H1 (cell line): ENCODE data around the gene NT5DC3. TPM values are rescaled to one million over a fixed set of nuclear protein-coding genes. Genes with fewer than 3 reads are reported as not detected.

Experiments used
- CTCF ChIA-PET: fragments of 300-600 bp; sonication (Branson Sonifier 250); formaldehyde crosslinking; loops from one replicate; lab custom pipeline; 2021; ENCODE audit not compliant: partially characterized antibody; lab: Charles Lee
- POLR2A ChIA-PET: fragments of 300-600 bp; sonication (Branson Sonifier 250); formaldehyde crosslinking; loops from one replicate; lab custom pipeline; 2021; ENCODE audit warnings: inconsistent platforms; ENCODE audit not compliant: partially characterized antibody; lab: Charles Lee
- DNase-seq, 2 experiments: peaks; one replicate each; pipeline versions ENCODE4 v3.0.0 to v3.0.0-alpha.2; 2010 to 2022; ENCODE audit warnings: low spot score in 2 of 2, low read depth in 1 of 2, mixed read lengths in 1 of 2
- FAIRE-seq: peaks from 2 replicates; lab custom pipeline; 2011; peaks lifted over from hg19 to GRCh38; lab: Jason Lieb, UNC
- H2AFZ ChIP-seq: 2 replicates; pipeline ENCODE4 v1.8.1; 2012; ENCODE audit warnings: low read length, inconsistent platforms
- H2AK5ac ChIP-seq: 2 replicates; pipeline ENCODE4 v1.6.1; 2013; ENCODE audit warnings: low read depth, low read length
- H2BK120ac ChIP-seq: replicated peaks from 2 replicates; pipeline ENCODE3; 2013; ENCODE audit warnings: low read depth, low read length, inconsistent platforms
- H2BK12ac ChIP-seq: 2 replicates; pipeline ENCODE4 v1.6.1; 2013; ENCODE audit warnings: low read depth, low read length
- H2BK15ac ChIP-seq: 2 replicates; pipeline ENCODE4 v1.6.1; 2013; ENCODE audit warnings: low read length
- H2BK20ac ChIP-seq: 2 replicates; pipeline ENCODE4 v1.6.1; 2013; ENCODE audit warnings: low read length
- H2BK5ac ChIP-seq: 2 replicates; pipeline ENCODE4 v1.6.1; 2013; ENCODE audit warnings: low read depth, low read length
- H3K14ac ChIP-seq: 2 replicates; pipeline ENCODE4 v1.6.1; 2013; ENCODE audit warnings: inconsistent platforms; ENCODE audit not compliant: insufficient read length
- H3K18ac ChIP-seq: 2 replicates; pipeline ENCODE4 v1.6.1; 2013; ENCODE audit warnings: low read length; ENCODE audit errors: extremely low read depth
- H3K23ac ChIP-seq: 2 replicates; pipeline ENCODE4 v1.6.1; 2013; ENCODE audit warnings: inconsistent platforms; ENCODE audit not compliant: insufficient read length
- H3K23me2 ChIP-seq: 2 replicates; pipeline ENCODE4 v1.6.1; 2013; ENCODE audit warnings: low read depth, low read length
- H3K27ac ChIP-seq: 2 replicates; pipeline ENCODE4 v1.6.1; 2011; ENCODE audit warnings: low read depth, low read length, inconsistent platforms
- H3K27me3 ChIP-seq, 4 experiments: replicated peaks in 1 of 4; 1 replicate in 1 of 4; 2 replicates in 3 of 4; pipeline versions ENCODE4 v1.6.1 to v1.8.1; 2011 to 2013; ENCODE audit warnings: low read length in 3 of 4, mild to moderate bottlenecking in 3 of 4, inconsistent platforms in 2 of 4, mixed read lengths in 2 of 4, moderate library complexity in 1 of 4; ENCODE audit not compliant: control insufficient read depth in 3 of 4, insufficient read depth in 3 of 4; ENCODE audit errors: extremely low read depth in 1 of 4
- H3K36me3 ChIP-seq, 4 experiments: 2 replicates each; pipeline versions ENCODE4 v1.6.1 to v1.8.1; 2011 to 2013; ENCODE audit warnings: mild to moderate bottlenecking in 4 of 4, low read length in 3 of 4, moderate library complexity in 2 of 4, control low read depth in 1 of 4, inconsistent platforms in 1 of 4; ENCODE audit not compliant: insufficient read depth in 4 of 4, control insufficient read depth in 2 of 4
- H3K4ac ChIP-seq: replicated peaks from 2 replicates; pipeline ENCODE3; 2013; ENCODE audit warnings: low read length, low read depth, mixed read lengths, inconsistent platforms; ENCODE audit not compliant: insufficient read length
- H3K4me1 ChIP-seq, 4 experiments: replicated peaks in 1 of 4; 1 replicate in 1 of 4; 2 replicates in 3 of 4; pipeline versions ENCODE4 v1.6.1 to v1.8.1; 2011 to 2013; ENCODE audit warnings: low read length in 3 of 4, inconsistent platforms in 2 of 4, mixed read lengths in 1 of 4; ENCODE audit not compliant: insufficient read depth in 4 of 4, control insufficient read depth in 3 of 4
- H3K4me2 ChIP-seq, 2 experiments: 2 replicates each; pipeline versions ENCODE4 v1.6.1 to v1.8.1; 2011 to 2013; ENCODE audit warnings: low read depth in 2 of 2, low read length in 2 of 2, control low read depth in 1 of 2, inconsistent platforms in 1 of 2, mild to moderate bottlenecking in 1 of 2; ENCODE audit not compliant: insufficient read depth in 1 of 2
- H3K4me3 ChIP-seq, 4 experiments: fragments of 200-600, 300-600 bp in 1 of 4; sonication (generic), shearing (Covaris generic), sonication (Bioruptor Twin) in 1 of 4; 2 replicates each; pipeline versions ENCODE4 v1.5.1 to v1.8.1; 2011 to 2016; ENCODE audit warnings: low read length in 4 of 4, low read depth in 3 of 4, control low read depth in 2 of 4, inconsistent platforms in 2 of 4, mild to moderate bottlenecking in 2 of 4, mixed read lengths in 1 of 4, moderate library complexity in 1 of 4; ENCODE audit not compliant: insufficient read depth in 2 of 4; ENCODE audit errors: extremely low read depth in 1 of 4
- H3K56ac ChIP-seq: replicated peaks from 2 replicates; pipeline ENCODE3; 2013; ENCODE audit warnings: low read depth, mild to moderate bottlenecking, mixed read lengths, low read length, inconsistent platforms; ENCODE audit not compliant: insufficient read length
- H3K79me1 ChIP-seq: 2 replicates; pipeline ENCODE4 v1.6.1; 2013; ENCODE audit warnings: low read depth, low read length, control low read depth
- H3K79me2 ChIP-seq, 2 experiments: 2 replicates each; pipeline versions ENCODE4 v1.6.1 to v1.8.1; 2012 to 2013; ENCODE audit warnings: low read length in 2 of 2, mild to moderate bottlenecking in 2 of 2, inconsistent platforms in 1 of 2; ENCODE audit not compliant: insufficient read depth in 2 of 2, control insufficient read depth in 1 of 2
- H3K9ac ChIP-seq, 4 experiments: replicated peaks in 1 of 4; 1 replicate in 1 of 4; 2 replicates in 3 of 4; pipeline versions ENCODE4 v1.6.1 to v1.8.1; 2011 to 2013; ENCODE audit warnings: low read depth in 3 of 4, low read length in 3 of 4, control low read depth in 2 of 4, mild to moderate bottlenecking in 2 of 4, moderate library complexity in 2 of 4, inconsistent platforms in 1 of 4; ENCODE audit errors: extremely low read depth in 1 of 4
- H3K9me3 ChIP-seq, 2 experiments: 2 replicates each; pipeline versions ENCODE4 v1.6.1 to v1.8.1; 2012 to 2013; ENCODE audit warnings: mild to moderate bottlenecking in 2 of 2, moderate library complexity in 2 of 2, control low read depth in 1 of 2, inconsistent platforms in 1 of 2, low read depth in 1 of 2, low read length in 1 of 2, mixed read lengths in 1 of 2; ENCODE audit not compliant: insufficient read depth in 2 of 2
- H4K20me1 ChIP-seq, 2 experiments: replicated peaks in 1 of 2; 2 replicates each; pipeline versions ENCODE3 to v1.8.1; 2011 to 2013; ENCODE audit warnings: inconsistent platforms in 2 of 2, low read length in 2 of 2, mild to moderate bottlenecking in 1 of 2; ENCODE audit not compliant: insufficient read depth in 2 of 2, control insufficient read depth in 1 of 2
- H4K5ac ChIP-seq: 2 replicates; pipeline ENCODE4 v1.6.1; 2013; ENCODE audit warnings: low read length, low read depth, mixed read lengths, inconsistent platforms; ENCODE audit not compliant: insufficient read length
- H4K8ac ChIP-seq: 2 replicates; pipeline ENCODE4 v1.8.0; 2013; ENCODE audit warnings: mild to moderate bottlenecking, moderate library complexity, low read length, inconsistent platforms; ENCODE audit not compliant: insufficient read depth; ENCODE audit errors: extremely low read depth
- H4K91ac ChIP-seq: replicated peaks from 2 replicates; pipeline ENCODE3; 2013; ENCODE audit warnings: low read length, mixed read lengths, inconsistent platforms; ENCODE audit not compliant: insufficient read length
- BACH1 ChIP-seq: IDR thresholded peaks from 2 replicates; pipeline ENCODE4 v1.6.1; 2012; ENCODE audit warnings: low read length, improper control_type of control experiment
- BCL11A ChIP-seq, 2 experiments: IDR thresholded peaks; one replicate each; pipeline ENCODE4 v1.6.1; 2011; ENCODE audit warnings: low read depth in 2 of 2, low read length in 2 of 2, mild to moderate bottlenecking in 2 of 2
- CBX8 ChIP-seq: fragments of 300-800, 300-1000 bp; sonication (generic); IDR thresholded peaks from 2 replicates; pipeline ENCODE4 v1.7.1; 2016; ENCODE audit warnings: low read depth, low read length, borderline replicate concordance
- CTBP2 ChIP-seq: IDR thresholded peaks from 2 replicates; pipeline ENCODE4 v1.7.0; 2011; ENCODE audit warnings: borderline replicate concordance, mild to moderate bottlenecking, moderate library complexity, mixed read lengths, low read length; ENCODE audit not compliant: insufficient read depth, insufficient read length
- E2F6 ChIP-seq: IDR thresholded peaks from 2 replicates; pipeline ENCODE4 v1.6.1; 2012; ENCODE audit warnings: inconsistent platforms
- GABPA ChIP-seq: IDR thresholded peaks from 2 replicates; pipeline ENCODE4 v1.6.1; 2011; ENCODE audit warnings: mild to moderate bottlenecking, low read length, moderate library complexity, borderline replicate concordance; ENCODE audit not compliant: insufficient read depth
- HDAC2 ChIP-seq, 2 experiments: fragments of 300-600 bp in 1 of 2; sonication (generic) in 1 of 2; IDR thresholded peaks; 2 replicates each; pipeline ENCODE4 v1.6.1; 2011 to 2012; ENCODE audit warnings: low read depth in 2 of 2, low read length in 2 of 2, mild to moderate bottlenecking in 2 of 2, moderate library complexity in 2 of 2, borderline replicate concordance in 1 of 2, inconsistent platforms in 1 of 2
- SAP30 ChIP-seq: fragments of 300-600 bp; sonication (generic); IDR thresholded peaks from 2 replicates; pipeline ENCODE4 v1.7.1; 2012; ENCODE audit warnings: low read length, moderate library complexity, mild to moderate bottlenecking, inconsistent platforms; ENCODE audit not compliant: insufficient read depth, insufficient replicate concordance
- SUZ12 ChIP-seq: fragments of 200-600 bp; sonication (generic); IDR thresholded peaks from 2 replicates; pipeline ENCODE4 v1.6.1; 2012; ENCODE audit warnings: mild to moderate bottlenecking, inconsistent platforms, low read length, moderate library complexity, mixed read lengths
- TAF1 ChIP-seq: IDR thresholded peaks from 2 replicates; pipeline ENCODE4 v1.6.1; 2011; ENCODE audit warnings: mild to moderate bottlenecking, low read depth, low read length
- TCF12 ChIP-seq: IDR thresholded peaks from 2 replicates; pipeline ENCODE4 v1.6.1; 2011; ENCODE audit warnings: low read depth, mild to moderate bottlenecking, low read length
- WGBS, 2 experiments: shearing (Covaris generic) in 1 of 2; methylation state at CpG; one replicate each; pipeline versions ENCODE4 v1.1.6 to v1.1.7; 2013 to 2015; ENCODE audit warnings: low lambda C conversion rate in 2 of 2, mixed read lengths in 2 of 2, inconsistent platforms in 1 of 2, low coverage in 1 of 2, missing lambda C conversion rate in 1 of 2; ENCODE audit not compliant: insufficient replicate concordance in 2 of 2, insufficient coverage in 1 of 2, insufficient read length in 1 of 2; ENCODE audit errors: extremely low coverage in 1 of 2, missing lambda C conversion rate in 1 of 2; 5-methylcytosine and 5-hydroxymethylcytosine counted together
- polyA plus RNA-seq, 7 experiments: library from polyadenylated mRNA; depleted of rRNA in 3 of 7; stranded (reverse) in 5 of 7; unstranded in 2 of 7; fragments of >200 nt in 5 of 7; fragments of 200-250 nt in 2 of 7; gene quantifications; 1 replicate in 5 of 7; 2 replicates in 1 of 7; 4 replicates in 1 of 7; pipeline versions ENCODE4 v1.2.1 to v1.2.3, GENCODE V29; 2011 to 2013; ENCODE audit warnings: missing spikeins in 2 of 7, mixed read lengths in 2 of 7
- total RNA-seq: library from RNA; stranded (reverse); fragmentation: NEBNext Ultra II Directional; extraction: Animal tissue kit (Norgen Biotek cat#: 25700); gene quantifications from 2 replicates; pipeline ENCODE4 v1.2.1, GENCODE V29; 2021

NT5DC3 gene
- total and polyA plus RNA-seq, 2 of the 8 experiments (the other 6 are each of a cell fraction or from before 2014, with no cell fraction given) = 5.4 to 14.8 TPM

GRCh38 chr12:103805655-103806360 is 35.2 kb downstream of the NT5DC3 start:
- no peak overlapping the region for H3K56ac ChIP-seq
- no peak overlapping the region for H3K14ac ChIP-seq
- H3K79me1 ChIP-seq = no peaks in the 10 kb centered on the region
- no peak for DNase-seq
- FAIRE-seq = no peak
- no peak overlapping the region for H4K8ac ChIP-seq
- H2BK12ac ChIP-seq = no peak overlapping the region
- no peak overlapping the region for H3K4me2 ChIP-seq
- no peak overlapping the region for H2AFZ ChIP-seq
- no peak overlapping the region for H2BK5ac ChIP-seq
- no peak overlapping the region for H2BK20ac ChIP-seq
- no peak overlapping the region for H3K18ac ChIP-seq
- H2BK120ac ChIP-seq = no peak overlapping the region
- H3K23me2 ChIP-seq = no peaks in the 10 kb centered on the region
- H3K79me2 ChIP-seq = no peaks in the 10 kb centered on the region
- no peaks in the 10 kb centered on the region for H3K27me3 ChIP-seq
- no peak overlapping the region for H3K4me3 ChIP-seq
- CTCF ChIA-PET = interaction anchor here (0.5 kb wide), 1 partner anchor 82 kb away, joined by 5 read pairs; no protein-coding TSS in a partner anchor
- H3K4ac ChIP-seq = no peak overlapping the region
- peaks cover 0 to 3% of the 10 kb centered on the region in 2 experiments for H4K20me1 ChIP-seq
- no peak overlapping the region for H4K91ac ChIP-seq
- H4K5ac ChIP-seq = no peak overlapping the region
- POLR2A ChIA-PET = no interaction called here
- H2AK5ac ChIP-seq = no peak overlapping the region
- no peak overlapping the region for H3K27ac ChIP-seq
- H3K4me1 ChIP-seq = no peaks in the 10 kb centered on the region
- H3K9me3 ChIP-seq = no peaks in the 10 kb centered on the region
- H3K23ac ChIP-seq = no peak overlapping the region
- H3K9ac ChIP-seq = no peak overlapping the region
- peaks cover 0 to 3% (median 1%) of the 10 kb centered on the region in 4 experiments; a peak in 2 of 8 replicates for H3K36me3 ChIP-seq
- peak overlapping the region; percentile 61; the same call in 1 of the 2 replicates for H2BK15ac ChIP-seq
- WGBS, 2 experiments = 89% methylated on average over 4 of the region's 5 CpGs; no CpG with 5 or more reads in 1 of the 2 experiments
- TF ChIP-seq GABPA = no peak
- TF ChIP-seq HDAC2 (IDR thresholded peaks at IDR 0.05; ENCODE audit: borderline replicate concordance in 1 of 2, low read depth in 2 of 2, low read length in 2 of 2) = no peak
- no peak for TF ChIP-seq TCF12
- TF ChIP-seq E2F6 = no peak
- TF ChIP-seq TAF1 = no peak
- TF ChIP-seq BACH1 = no peak
- no peak for TF ChIP-seq BCL11A (IDR thresholded peaks at IDR 0.05; ENCODE audit: low read depth in 2 of 2, low read length in 2 of 2)
- TF ChIP-seq SAP30 = no peak
- TF ChIP-seq CBX8 = no peak
- no peak for TF ChIP-seq SUZ12
- no peak for TF ChIP-seq CTBP2
